Gastroesophageal sphincter (tissue), 3 donors: ENCODE data around the gene SNX33.

Source experiments
- EP300 ChIP-seq: sonication (generic); formaldehyde crosslinking; IDR thresholded peaks from one replicate; pipeline ENCODE4 v1.6.1; 2017; ENCODE audit warnings: antibody characterized with exemption, mild to moderate bottlenecking
- POLR2A ChIP-seq, 2 donors: fragments of 450-650 bp; IDR thresholded peaks; one replicate each; pipeline ENCODE4 v1.6.1; 2017; ENCODE audit warnings: antibody characterized with exemption in 2 of 2, mild to moderate bottlenecking in 2 of 2, moderate library complexity in 1 of 2
- POLR2AphosphoS5 ChIP-seq: sonication (generic); formaldehyde crosslinking; IDR thresholded peaks from one replicate; pipeline ENCODE4 v1.6.1; 2017; ENCODE audit warnings: antibody characterized with exemption
- TF ChIP-seq, protein P1 (sequence below), 4 experiments: fragments of 200-600 bp in 2 of 4; fragments of 450-650 bp in 2 of 4; sonication (generic) in 1 of 4; IDR thresholded peaks; one replicate each; pipeline ENCODE4 v1.5.1; 2017 to 2019; ENCODE audit warnings: antibody characterized with exemption in 4 of 4, mild to moderate bottlenecking in 2 of 4, moderate library complexity in 2 of 4

DNA sequence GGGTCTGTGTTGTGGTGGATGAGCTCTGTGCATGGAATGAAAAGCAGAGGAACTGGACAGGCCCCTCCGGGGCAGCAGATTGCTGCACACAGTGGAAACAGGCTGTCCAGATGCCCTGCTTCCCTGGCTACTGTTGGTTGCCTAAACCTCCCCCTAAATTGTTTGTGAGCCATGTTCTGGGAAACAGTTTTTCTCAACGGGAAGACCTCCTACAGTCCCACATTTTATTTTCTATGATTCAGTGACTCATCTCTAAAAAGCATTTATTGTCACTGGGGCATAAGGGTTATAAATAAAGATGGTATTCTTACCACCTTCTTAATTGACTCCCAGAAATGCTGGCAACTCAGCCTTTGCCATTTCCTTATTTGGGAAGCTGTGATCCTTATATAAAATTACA lies 48.3 kb upstream of the SNX33 start:
- no peak for TF ChIP-seq POLR2A (IDR thresholded peaks at IDR 0.05)
- TF ChIP-seq, protein P1, sequence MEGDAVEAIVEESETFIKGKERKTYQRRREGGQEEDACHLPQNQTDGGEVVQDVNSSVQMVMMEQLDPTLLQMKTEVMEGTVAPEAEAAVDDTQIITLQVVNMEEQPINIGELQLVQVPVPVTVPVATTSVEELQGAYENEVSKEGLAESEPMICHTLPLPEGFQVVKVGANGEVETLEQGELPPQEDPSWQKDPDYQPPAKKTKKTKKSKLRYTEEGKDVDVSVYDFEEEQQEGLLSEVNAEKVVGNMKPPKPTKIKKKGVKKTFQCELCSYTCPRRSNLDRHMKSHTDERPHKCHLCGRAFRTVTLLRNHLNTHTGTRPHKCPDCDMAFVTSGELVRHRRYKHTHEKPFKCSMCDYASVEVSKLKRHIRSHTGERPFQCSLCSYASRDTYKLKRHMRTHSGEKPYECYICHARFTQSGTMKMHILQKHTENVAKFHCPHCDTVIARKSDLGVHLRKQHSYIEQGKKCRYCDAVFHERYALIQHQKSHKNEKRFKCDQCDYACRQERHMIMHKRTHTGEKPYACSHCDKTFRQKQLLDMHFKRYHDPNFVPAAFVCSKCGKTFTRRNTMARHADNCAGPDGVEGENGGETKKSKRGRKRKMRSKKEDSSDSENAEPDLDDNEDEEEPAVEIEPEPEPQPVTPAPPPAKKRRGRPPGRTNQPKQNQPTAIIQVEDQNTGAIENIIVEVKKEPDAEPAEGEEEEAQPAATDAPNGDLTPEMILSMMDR (IDR thresholded peaks at IDR 0.05): no peak
- no peak for TF ChIP-seq EP300
- TF ChIP-seq POLR2AphosphoS5: peak; percentile 54
